ENCODE measurements around the gene DELE1. TPM values are rescaled to one million over a fixed set of nuclear protein-coding genes. Genes with fewer than 3 reads are reported as not detected.
A peak's percentile ranks its signal among the peaks of the same experiment; 100 is the strongest.

DELE1 gene
- total RNA-seq, 2 donors from 2014 or later, result 69.2 to 69.4 TPM

GRCh38 chr5:141958546-141959172, 35.0 kb downstream of the DELE1 start:
- H3K36me3 ChIP-seq, result no peaks in the 10 kb centered on the region
- TF ChIP-seq, protein P1, sequence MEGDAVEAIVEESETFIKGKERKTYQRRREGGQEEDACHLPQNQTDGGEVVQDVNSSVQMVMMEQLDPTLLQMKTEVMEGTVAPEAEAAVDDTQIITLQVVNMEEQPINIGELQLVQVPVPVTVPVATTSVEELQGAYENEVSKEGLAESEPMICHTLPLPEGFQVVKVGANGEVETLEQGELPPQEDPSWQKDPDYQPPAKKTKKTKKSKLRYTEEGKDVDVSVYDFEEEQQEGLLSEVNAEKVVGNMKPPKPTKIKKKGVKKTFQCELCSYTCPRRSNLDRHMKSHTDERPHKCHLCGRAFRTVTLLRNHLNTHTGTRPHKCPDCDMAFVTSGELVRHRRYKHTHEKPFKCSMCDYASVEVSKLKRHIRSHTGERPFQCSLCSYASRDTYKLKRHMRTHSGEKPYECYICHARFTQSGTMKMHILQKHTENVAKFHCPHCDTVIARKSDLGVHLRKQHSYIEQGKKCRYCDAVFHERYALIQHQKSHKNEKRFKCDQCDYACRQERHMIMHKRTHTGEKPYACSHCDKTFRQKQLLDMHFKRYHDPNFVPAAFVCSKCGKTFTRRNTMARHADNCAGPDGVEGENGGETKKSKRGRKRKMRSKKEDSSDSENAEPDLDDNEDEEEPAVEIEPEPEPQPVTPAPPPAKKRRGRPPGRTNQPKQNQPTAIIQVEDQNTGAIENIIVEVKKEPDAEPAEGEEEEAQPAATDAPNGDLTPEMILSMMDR (IDR thresholded peaks at IDR 0.05), result no peak
- intact Hi-C loops (cut with DNase I), result no loop called here
- H3K4me1 ChIP-seq, result no peaks in the 10 kb centered on the region
- no peaks in the 10 kb centered on the region for H3K9me3 ChIP-seq
- H3K27me3 ChIP-seq, result no peaks in the 10 kb centered on the region
- no peak for DNase-seq
- H3K4me3 ChIP-seq, result no peak overlapping the region
- no peak overlapping the region for H3K9ac ChIP-seq (ENCODE audit: low read depth in 2 of 2, low read length in 2 of 2)
- no peak overlapping the region for H3K27ac ChIP-seq

DNA sequence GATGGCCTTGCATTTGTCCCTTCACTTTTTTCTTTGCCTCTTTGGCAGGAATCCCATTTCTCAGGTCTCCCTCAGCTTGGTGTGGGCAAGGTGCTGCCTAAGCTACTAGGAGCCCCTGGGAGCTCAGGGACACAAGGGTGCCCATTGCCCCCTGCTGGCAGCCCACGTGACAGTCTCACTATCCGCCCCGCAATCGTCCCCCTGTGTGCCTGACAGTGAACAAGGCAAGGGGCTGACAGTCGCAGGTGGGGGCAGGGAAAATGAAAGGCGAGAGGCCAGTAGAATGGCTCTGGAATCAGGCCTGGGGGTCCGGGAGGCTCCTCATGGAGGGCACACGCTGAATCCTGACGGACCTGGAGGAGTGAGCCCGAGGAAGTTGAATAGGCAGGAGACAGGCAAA, 36.3 kb downstream of the DELE1 start:
- no peak for DNase-seq
- no peaks in the 10 kb centered on the region for H3K27me3 ChIP-seq
- H3K9me3 ChIP-seq, result no peaks in the 10 kb centered on the region
- H3K27ac ChIP-seq, result no peak overlapping the region
- no peak overlapping the region for H3K9ac ChIP-seq (ENCODE audit: low read depth in 2 of 2, low read length in 2 of 2)
- TF ChIP-seq, protein P1 (IDR thresholded peaks at IDR 0.05), result no peak
- no peaks in the 10 kb centered on the region for H3K4me1 ChIP-seq
- intact Hi-C loops (cut with DNase I), result loop anchor here (2.0 to 10.0 kb wide), 3 partner anchors 71 to 267 kb away; no protein-coding TSS in a partner anchor
- H3K4me3 ChIP-seq, result no peak overlapping the region
- H3K36me3 ChIP-seq, result no peaks in the 10 kb centered on the region

- H3K27me3 ChIP-seq, result no peaks in the 10 kb centered on the region
- H3K9ac ChIP-seq (ENCODE audit: low read depth in 2 of 2, low read length in 2 of 2), result no peak overlapping the region
- DNase-seq, result peak; percentile 94
- H3K27ac ChIP-seq, result no peak overlapping the region
- no peaks in the 10 kb centered on the region for H3K4me1 ChIP-seq
- no peaks in the 10 kb centered on the region for H3K9me3 ChIP-seq
- intact Hi-C loops (cut with DNase I), result loop anchor here (2.0 to 10.0 kb wide), 3 partner anchors 72 to 268 kb away; no protein-coding TSS in a partner anchor
- H3K36me3 ChIP-seq, result no peaks in the 10 kb centered on the region
- TF ChIP-seq, protein P1 (IDR thresholded peaks at IDR 0.05), result peak; percentile 87
- H3K4me3 ChIP-seq, result no peak overlapping the region
Observed at GRCh38 chr5:141960449-141961323, 37.0 kb downstream of the DELE1 start.

DNA sequence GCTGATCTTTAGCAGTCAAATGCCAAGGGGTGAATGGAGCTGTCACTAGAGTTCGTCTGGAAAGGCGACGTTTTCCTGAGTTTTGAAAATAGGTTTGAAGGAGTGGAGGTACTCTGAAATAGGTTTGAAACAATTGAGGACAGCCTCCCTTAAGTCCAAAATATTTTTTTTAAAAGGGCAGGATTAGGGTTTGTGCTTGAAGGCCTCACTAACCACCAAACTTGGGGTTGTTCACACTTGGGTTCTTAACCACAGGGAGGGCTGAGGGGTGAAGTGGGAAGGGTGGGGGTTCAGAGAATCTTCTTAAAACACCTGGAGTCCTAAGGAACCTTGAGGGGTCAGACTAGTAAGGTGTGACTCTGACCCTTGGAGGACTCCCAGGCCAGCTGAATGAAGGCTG, 37.8 kb downstream of the DELE1 start:
- no peaks in the 10 kb centered on the region for H3K27me3 ChIP-seq
- intact Hi-C loops (cut with DNase I), result loop anchor here (2.0 to 10.0 kb wide), 3 partner anchors 73 to 269 kb away; no protein-coding TSS in a partner anchor

GRCh38 chr5:141963701-141964100, 40.0 kb downstream of the DELE1 start:
- intact Hi-C loops (cut with DNase I), result loop anchor here (10.0 kb wide), 1 partner anchor 149 kb away; no protein-coding TSS in a partner anchor

More for the DNA sequence above, 37.8 kb downstream of the DELE1 start:
- TF ChIP-seq, protein P1 (IDR thresholded peaks at IDR 0.05), result no peak
- Histone ChIP-seq H3K27ac (no peak overlapping the region), H3K9ac (ENCODE audit: low read depth in 2 of 2, low read length in 2 of 2) (no peak overlapping the region), H3K4me3 (no peak overlapping the region), H3K9me3 (no peaks in the 10 kb centered on the region), H3K36me3 (no peaks in the 10 kb centered on the region), H3K4me1 (no peaks in the 10 kb centered on the region)
- DNase-seq, result no peak

More at GRCh38 chr5:141963701-141964100, 40.0 kb downstream of the DELE1 start:
- no peak for DNase-seq
- H3K27me3 ChIP-seq, result no peaks in the 10 kb centered on the region
- H3K27ac ChIP-seq, result no peak overlapping the region
- H3K9me3 ChIP-seq, result no peaks in the 10 kb centered on the region
- no peaks in the 10 kb centered on the region for H3K4me1 ChIP-seq
- TF ChIP-seq, protein P1 (IDR thresholded peaks at IDR 0.05), result no peak
- no peaks in the 10 kb centered on the region for H3K36me3 ChIP-seq
- H3K4me3 ChIP-seq, result no peak overlapping the region
- no peak overlapping the region for H3K9ac ChIP-seq (ENCODE audit: low read depth in 2 of 2, low read length in 2 of 2)

Data from colonic mucosa (tissue), 4 donors.